ENCODE results near the gene RNF214. TPM values are rescaled to one million over a fixed set of nuclear protein-coding genes. Genes with fewer than 3 reads are reported as not detected.
A peak's percentile ranks its signal among the peaks of the same experiment; 100 is the strongest.
"Not testable (repeated sequence)": the region's sequence is repeated elsewhere in the genome, so short reads cannot be mapped to it uniquely, and the experiment has no call there.

RNF214 gene
- total RNA-seq, 2 experiments from 2014 or later, result 12.9 to 15.8 TPM

- ATAC-seq (ENCODE audit: poor library complexity), result no peak
- TF ChIP-seq, protein P1, sequence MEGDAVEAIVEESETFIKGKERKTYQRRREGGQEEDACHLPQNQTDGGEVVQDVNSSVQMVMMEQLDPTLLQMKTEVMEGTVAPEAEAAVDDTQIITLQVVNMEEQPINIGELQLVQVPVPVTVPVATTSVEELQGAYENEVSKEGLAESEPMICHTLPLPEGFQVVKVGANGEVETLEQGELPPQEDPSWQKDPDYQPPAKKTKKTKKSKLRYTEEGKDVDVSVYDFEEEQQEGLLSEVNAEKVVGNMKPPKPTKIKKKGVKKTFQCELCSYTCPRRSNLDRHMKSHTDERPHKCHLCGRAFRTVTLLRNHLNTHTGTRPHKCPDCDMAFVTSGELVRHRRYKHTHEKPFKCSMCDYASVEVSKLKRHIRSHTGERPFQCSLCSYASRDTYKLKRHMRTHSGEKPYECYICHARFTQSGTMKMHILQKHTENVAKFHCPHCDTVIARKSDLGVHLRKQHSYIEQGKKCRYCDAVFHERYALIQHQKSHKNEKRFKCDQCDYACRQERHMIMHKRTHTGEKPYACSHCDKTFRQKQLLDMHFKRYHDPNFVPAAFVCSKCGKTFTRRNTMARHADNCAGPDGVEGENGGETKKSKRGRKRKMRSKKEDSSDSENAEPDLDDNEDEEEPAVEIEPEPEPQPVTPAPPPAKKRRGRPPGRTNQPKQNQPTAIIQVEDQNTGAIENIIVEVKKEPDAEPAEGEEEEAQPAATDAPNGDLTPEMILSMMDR (IDR thresholded peaks at IDR 0.05), result no peak
- Histone ChIP-seq H3K27me3 (ENCODE audit: control insufficient read depth in 1 of 2, insufficient read depth in 2 of 2, low read length in 2 of 2) (no peaks in the 10 kb centered on the region), H3K27ac (ENCODE audit: low read depth in 1 of 2, low read length in 2 of 2) (no peak overlapping the region), H3K4me1 (ENCODE audit: insufficient read depth, low read length) (no peaks in the 10 kb centered on the region), H3K4me3 (ENCODE audit: low read length) (no peak overlapping the region), H3K36me3 (ENCODE audit: insufficient read depth, low read length) (peaks cover 33% of the 10 kb centered on the region), H3K9me3 (ENCODE audit: control insufficient read depth in 1 of 2, insufficient read depth in 1 of 2, low read length in 2 of 2) (no peaks in the 10 kb centered on the region)
- CTCF ChIA-PET, result no interaction called here
- no peaks in the 10 kb centered on the region for H3K27me3 Mint-ChIP-seq
- H3K27ac Mint-ChIP-seq, result peak overlapping the region; percentile 51
- H3K4me3 Mint-ChIP-seq, result no peak overlapping the region
- DNase-seq, result no peak
- H3K9me3 Mint-ChIP-seq, result no peaks in the 10 kb centered on the region
- intact Hi-C loops (cut with DNase I, micrococcal nuclease), result no loop called here
- POLR2A ChIA-PET, result no interaction called here
- peaks cover 46% of the 10 kb centered on the region for H3K36me3 Mint-ChIP-seq (ENCODE audit: low read depth)
- H3K4me1 Mint-ChIP-seq (ENCODE audit: low read depth), result peaks cover 4% of the 10 kb centered on the region
These were observed 27.2 kb upstream of the RNF214 start for GRCh38 chr11:117205211-117205818.

GRCh38 chr11:117206111-117206510, 26.4 kb upstream of the RNF214 start:
- peaks cover 39% of the 10 kb centered on the region for H3K36me3 ChIP-seq (ENCODE audit: insufficient read depth, low read length)
- H3K27me3 Mint-ChIP-seq; H3K4me3 ChIP-seq (ENCODE audit: low read length); CTCF ChIA-PET; POLR2A ChIA-PET; H3K27me3 ChIP-seq (ENCODE audit: control insufficient read depth in 1 of 2, insufficient read depth in 2 of 2, low read length in 2 of 2); H3K9me3 ChIP-seq (ENCODE audit: control insufficient read depth in 1 of 2, insufficient read depth in 1 of 2, low read length in 2 of 2); H3K27ac Mint-ChIP-seq; ATAC-seq (ENCODE audit: poor library complexity); H3K4me3 Mint-ChIP-seq; intact Hi-C loops (cut with DNase I, micrococcal nuclease); DNase-seq; H3K9me3 Mint-ChIP-seq; H3K27ac ChIP-seq (ENCODE audit: low read depth in 1 of 2, low read length in 2 of 2); H3K4me1 ChIP-seq (ENCODE audit: insufficient read depth, low read length); H3K4me1 Mint-ChIP-seq (ENCODE audit: low read depth): not testable (repeated sequence)
- peaks cover 54% of the 10 kb centered on the region for H3K36me3 Mint-ChIP-seq (ENCODE audit: low read depth)

DNA sequence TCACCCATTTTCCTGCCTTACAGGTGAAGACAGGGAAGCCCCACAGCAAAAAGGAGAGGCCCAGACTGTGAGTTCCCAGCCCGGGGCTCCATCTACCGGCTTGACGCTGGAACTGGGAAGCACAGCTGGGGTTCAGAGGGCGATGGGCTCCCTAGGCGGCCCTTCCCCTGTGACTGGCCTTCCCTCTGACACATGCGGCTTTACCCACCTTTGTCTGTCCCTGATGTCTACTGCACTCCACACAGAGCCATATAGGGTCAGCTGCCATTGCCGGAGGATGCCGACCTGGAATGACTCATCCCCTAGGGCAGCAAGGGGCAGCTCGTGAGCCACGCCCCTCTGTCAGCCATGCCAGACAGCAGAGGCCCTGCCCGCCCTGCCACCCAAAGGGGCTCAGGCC, 25.6 kb upstream of the RNF214 start:
- H3K4me1 ChIP-seq (ENCODE audit: insufficient read depth, low read length); H3K27me3 ChIP-seq (ENCODE audit: control insufficient read depth in 1 of 2, insufficient read depth in 2 of 2, low read length in 2 of 2); H3K4me3 ChIP-seq (ENCODE audit: low read length); CTCF ChIA-PET; intact Hi-C loops (cut with DNase I, micrococcal nuclease); DNase-seq; H3K4me3 Mint-ChIP-seq; H3K27ac ChIP-seq (ENCODE audit: low read depth in 1 of 2, low read length in 2 of 2); H3K4me1 Mint-ChIP-seq (ENCODE audit: low read depth); ATAC-seq (ENCODE audit: poor library complexity); POLR2A ChIA-PET; H3K27me3 Mint-ChIP-seq; H3K9me3 ChIP-seq (ENCODE audit: control insufficient read depth in 1 of 2, insufficient read depth in 1 of 2, low read length in 2 of 2); H3K27ac Mint-ChIP-seq; H3K9me3 Mint-ChIP-seq: not testable (repeated sequence)
- H3K36me3 ChIP-seq (ENCODE audit: insufficient read depth, low read length), result peaks cover 46% of the 10 kb centered on the region
- H3K36me3 Mint-ChIP-seq (ENCODE audit: low read depth), result peaks cover 61% of the 10 kb centered on the region

GRCh38 chr11:117207481-117207880, 25.0 kb upstream of the RNF214 start:
- H3K9me3 Mint-ChIP-seq; H3K4me3 ChIP-seq (ENCODE audit: low read length); H3K9me3 ChIP-seq (ENCODE audit: control insufficient read depth in 1 of 2, insufficient read depth in 1 of 2, low read length in 2 of 2); H3K27ac ChIP-seq (ENCODE audit: low read depth in 1 of 2, low read length in 2 of 2); H3K4me3 Mint-ChIP-seq; intact Hi-C loops (cut with DNase I, micrococcal nuclease); ATAC-seq (ENCODE audit: poor library complexity); H3K27ac Mint-ChIP-seq; H3K4me1 Mint-ChIP-seq (ENCODE audit: low read depth); POLR2A ChIA-PET; CTCF ChIA-PET; H3K27me3 ChIP-seq (ENCODE audit: control insufficient read depth in 1 of 2, insufficient read depth in 2 of 2, low read length in 2 of 2); H3K4me1 ChIP-seq (ENCODE audit: insufficient read depth, low read length); DNase-seq; H3K27me3 Mint-ChIP-seq: not testable (repeated sequence)
- peaks cover 46% of the 10 kb centered on the region for H3K36me3 ChIP-seq (ENCODE audit: insufficient read depth, low read length)
- peaks cover 65% of the 10 kb centered on the region for H3K36me3 Mint-ChIP-seq (ENCODE audit: low read depth)

GRCh38 chr11:117208710-117209109, 23.8 kb upstream of the RNF214 start:
- H3K27ac ChIP-seq (ENCODE audit: low read depth in 1 of 2, low read length in 2 of 2); H3K27ac Mint-ChIP-seq; H3K9me3 Mint-ChIP-seq; DNase-seq; H3K4me3 Mint-ChIP-seq; H3K4me3 ChIP-seq (ENCODE audit: low read length); H3K4me1 ChIP-seq (ENCODE audit: insufficient read depth, low read length); POLR2A ChIA-PET; intact Hi-C loops (cut with DNase I, micrococcal nuclease); ATAC-seq (ENCODE audit: poor library complexity); H3K27me3 Mint-ChIP-seq; H3K4me1 Mint-ChIP-seq (ENCODE audit: low read depth); H3K27me3 ChIP-seq (ENCODE audit: control insufficient read depth in 1 of 2, insufficient read depth in 2 of 2, low read length in 2 of 2); H3K9me3 ChIP-seq (ENCODE audit: control insufficient read depth in 1 of 2, insufficient read depth in 1 of 2, low read length in 2 of 2); CTCF ChIA-PET: not testable (repeated sequence)
- H3K36me3 Mint-ChIP-seq (ENCODE audit: low read depth), result peaks cover 64% of the 10 kb centered on the region
- H3K36me3 ChIP-seq (ENCODE audit: insufficient read depth, low read length), result peaks cover 50% of the 10 kb centered on the region

GRCh38 chr11:117209351-117210125, 22.9 kb upstream of the RNF214 start:
- H3K4me1 ChIP-seq (ENCODE audit: insufficient read depth, low read length); H3K9me3 Mint-ChIP-seq; POLR2A ChIA-PET; CTCF ChIA-PET; DNase-seq; H3K27me3 ChIP-seq (ENCODE audit: control insufficient read depth in 1 of 2, insufficient read depth in 2 of 2, low read length in 2 of 2); ATAC-seq (ENCODE audit: poor library complexity); H3K4me3 Mint-ChIP-seq; H3K4me3 ChIP-seq (ENCODE audit: low read length); H3K27me3 Mint-ChIP-seq; H3K27ac ChIP-seq (ENCODE audit: low read depth in 1 of 2, low read length in 2 of 2); intact Hi-C loops (cut with DNase I, micrococcal nuclease); H3K9me3 ChIP-seq (ENCODE audit: control insufficient read depth in 1 of 2, insufficient read depth in 1 of 2, low read length in 2 of 2): not testable (repeated sequence)
- Mint-ChIP-seq H3K36me3 (ENCODE audit: low read depth) (peaks cover 65% of the 10 kb centered on the region), H3K27ac (peak overlapping the region; percentile 51), H3K4me1 (ENCODE audit: low read depth) (peaks cover 12% of the 10 kb centered on the region)
- H3K36me3 ChIP-seq (ENCODE audit: insufficient read depth, low read length), result peaks cover 51% of the 10 kb centered on the region

Data from CD4-positive, alpha-beta T cell (primary cell).